HG03575 (cell line): Measurements from ENCODE around the gene BSX.

Experiments
- ATAC-seq: cut with Tn5 transposase; IDR thresholded peaks from one replicate; pipeline ENCODE4 v1.9.1; 2021; ENCODE audit not compliant: unreplicated experiment, insufficient number of reproducible peaks, low FRiP score; ENCODE audit errors: extremely low read depth

Gene BSX

DNA sequence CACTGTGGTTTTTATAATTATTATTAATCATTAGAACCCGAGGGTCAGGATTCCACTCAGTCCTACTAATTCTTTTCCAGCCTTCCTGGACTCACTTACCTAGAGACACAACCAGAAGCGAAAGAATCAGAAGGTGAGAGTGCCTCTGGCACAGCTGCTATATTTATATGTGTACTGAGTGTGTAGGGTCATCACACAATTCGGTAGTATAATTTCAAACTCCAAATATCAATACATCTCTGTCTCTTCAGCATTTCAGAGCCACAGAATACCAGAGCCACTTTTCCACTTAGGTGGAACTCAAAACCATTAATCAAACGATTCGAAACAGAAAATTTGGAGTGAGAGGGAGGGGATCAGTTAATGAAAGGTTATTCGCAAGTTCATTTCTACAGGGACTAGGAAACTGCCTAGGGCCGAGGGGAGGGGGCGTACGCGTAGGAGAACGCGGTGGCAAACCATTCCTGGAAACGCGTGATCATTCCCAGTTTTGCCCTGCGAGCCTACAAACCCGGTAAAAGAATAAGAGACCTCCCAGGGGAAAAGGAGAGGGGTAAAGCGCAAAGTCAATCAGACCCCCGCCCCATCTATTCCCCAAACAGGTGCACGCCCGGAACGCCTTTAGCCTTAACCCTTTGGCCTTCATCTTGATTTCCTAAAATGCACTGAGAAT lies 5.4 kb downstream of the BSX start:
- no peak for ATAC-seq

DNA sequence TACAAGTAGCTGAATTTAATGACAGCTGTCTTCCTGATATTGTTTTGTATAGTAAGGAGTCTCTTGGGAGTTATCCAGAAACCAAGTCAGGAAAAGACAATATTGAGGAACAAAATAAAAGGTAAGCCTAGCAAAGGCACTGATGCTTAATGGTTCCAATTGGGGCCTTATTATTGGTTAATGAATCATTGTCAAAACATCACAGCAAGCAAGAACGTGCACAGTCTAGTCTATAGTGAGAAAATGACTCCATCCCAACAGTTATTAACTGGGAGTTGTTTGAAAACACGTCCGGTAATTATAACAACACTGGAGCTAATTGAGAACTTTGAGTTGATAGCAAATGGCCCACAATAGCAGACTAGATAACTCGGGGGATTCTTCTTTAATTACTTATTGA lies 17.7 kb downstream of the BSX start:
- no peak for ATAC-seq

GRCh38 chr11:122954455-122954854 lies 27.2 kb downstream of the BSX start:
- ATAC-seq = no peak

GRCh38 chr11:122951211-122951610 lies 30.4 kb downstream of the BSX start:
- no peak for ATAC-seq

GRCh38 chr11:122938557-122938956 lies 43.1 kb downstream of the BSX start:
- no peak for ATAC-seq

- ATAC-seq = no peak
Measured at GRCh38 chr11:122937983-122938382, 43.7 kb downstream of the BSX start.

GRCh38 chr11:122933416-122933815 lies 48.2 kb downstream of the BSX start:
- no peak for ATAC-seq

DNA sequence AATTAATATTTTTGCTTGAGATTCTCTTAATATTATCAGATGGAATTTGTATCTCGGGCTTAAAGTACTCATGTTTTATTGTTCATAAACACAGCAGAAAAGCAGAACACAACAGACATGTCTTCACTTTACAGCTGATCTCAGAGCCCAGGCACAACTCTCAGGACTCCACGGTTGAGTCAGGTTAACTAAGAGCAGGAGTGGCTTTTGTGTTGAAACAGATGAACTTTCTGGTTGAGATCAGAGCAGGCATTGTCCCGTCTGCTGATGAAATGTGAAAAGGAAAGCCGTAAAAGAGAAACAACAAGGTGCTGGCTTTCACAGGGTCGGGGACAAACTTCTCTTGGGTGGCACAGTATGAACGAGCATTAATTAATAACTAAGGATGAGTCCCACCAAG lies 50.1 kb downstream of the BSX start:
- ATAC-seq = no peak
